ENCODE data around the gene CPNE1.

DNA sequence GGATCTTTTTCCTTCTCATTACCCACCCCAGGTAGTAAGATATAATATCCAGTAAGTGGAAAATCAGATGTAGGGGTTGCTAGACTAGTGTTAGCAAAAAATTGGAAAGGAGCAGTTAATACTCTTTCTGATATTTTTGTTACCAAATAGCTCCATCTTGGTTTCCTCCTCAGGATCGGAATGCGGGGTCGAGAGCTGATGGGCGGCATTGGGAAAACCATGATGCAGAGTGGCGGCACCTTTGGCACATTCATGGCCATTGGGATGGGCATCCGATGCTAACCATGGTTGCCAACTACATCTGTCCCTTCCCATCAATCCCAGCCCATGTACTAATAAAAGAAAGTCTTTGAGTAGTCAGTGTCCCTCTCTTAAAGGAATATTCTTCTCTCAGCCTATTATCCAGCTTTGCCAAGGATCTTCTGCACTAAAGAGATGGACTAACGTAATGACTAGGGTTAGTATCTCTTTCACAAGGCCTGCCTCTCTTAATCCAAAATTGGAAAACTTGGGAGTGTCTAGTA is 36.0 kb upstream of the CPNE1 start:
- no peak for TF ChIP-seq CTCF (IDR thresholded peaks at IDR 0.05 in 4 of 5, conservative IDR thresholded peaks at IDR 0.05 in 1 of 5)
- no peak for TF ChIP-seq POLR2A (IDR thresholded peaks at IDR 0.05)
